ENCODE data around the gene NTNG1.

NTNG1 gene

GRCh38 chr1:107105914-107106313 lies 34.9 kb upstream of the NTNG1 start:
- TF ChIP-seq CTCF (IDR thresholded peaks at IDR 0.05; ENCODE audit: low read depth, low read length, missing control alignments): no peak
- no peak overlapping the region for H3K4me3 ChIP-seq (ENCODE audit: low read depth, low read length)
- DNase-seq (ENCODE audit: low read depth): no peak

- TF ChIP-seq CTCF (IDR thresholded peaks at IDR 0.05; ENCODE audit: low read depth, low read length, missing control alignments): no peak
- DNase-seq (ENCODE audit: low read depth): no peak
- no peak overlapping the region for H3K4me3 ChIP-seq (ENCODE audit: low read depth, low read length)
These were observed 30.5 kb upstream of the NTNG1 start for GRCh38 chr1:107110326-107110725.

- DNase-seq (ENCODE audit: low read depth): no peak
- TF ChIP-seq CTCF (IDR thresholded peaks at IDR 0.05; ENCODE audit: low read depth, low read length, missing control alignments): no peak
- no peak overlapping the region for H3K4me3 ChIP-seq (ENCODE audit: low read depth, low read length)
These were observed 24.5 kb upstream of the NTNG1 start for GRCh38 chr1:107116306-107116790.

GRCh38 chr1:107122225-107122624 lies 18.6 kb upstream of the NTNG1 start:
- H3K4me3 ChIP-seq (ENCODE audit: low read depth, low read length): no peak overlapping the region
- DNase-seq (ENCODE audit: low read depth): no peak
- TF ChIP-seq CTCF (IDR thresholded peaks at IDR 0.05; ENCODE audit: low read depth, low read length, missing control alignments): no peak

- no peak for DNase-seq (ENCODE audit: low read depth)
- no peak for TF ChIP-seq CTCF (IDR thresholded peaks at IDR 0.05; ENCODE audit: low read depth, low read length, missing control alignments)
- H3K4me3 ChIP-seq (ENCODE audit: low read depth, low read length): no peak overlapping the region
These were observed 17.1 kb upstream of the NTNG1 start for GRCh38 chr1:107123741-107124140.

- H3K4me3 ChIP-seq (ENCODE audit: low read depth, low read length): no peak overlapping the region
- no peak for TF ChIP-seq CTCF (IDR thresholded peaks at IDR 0.05; ENCODE audit: low read depth, low read length, missing control alignments)
- DNase-seq (ENCODE audit: low read depth): no peak
These were observed 16.1 kb upstream of the NTNG1 start for GRCh38 chr1:107124694-107125093.

GRCh38 chr1:107132195-107132594 lies 8.6 kb upstream of the NTNG1 start:
- no peak overlapping the region for H3K4me3 ChIP-seq (ENCODE audit: low read depth, low read length)
- DNase-seq (ENCODE audit: low read depth): no peak
- TF ChIP-seq CTCF (IDR thresholded peaks at IDR 0.05; ENCODE audit: low read depth, low read length, missing control alignments): no peak

Measured in GM12864 (cell line).